ENCODE results near the gene UBASH3B. TPM values are rescaled to one million over a fixed set of nuclear protein-coding genes. Genes with fewer than 3 reads are reported as not detected.
"Not testable (repeated sequence)": the region's sequence is repeated elsewhere in the genome, so short reads cannot be mapped to it uniquely, and the experiment has no call there.

UBASH3B gene
- total RNA-seq, 1 donor from 2014 or later, result 64.6 TPM

DNA sequence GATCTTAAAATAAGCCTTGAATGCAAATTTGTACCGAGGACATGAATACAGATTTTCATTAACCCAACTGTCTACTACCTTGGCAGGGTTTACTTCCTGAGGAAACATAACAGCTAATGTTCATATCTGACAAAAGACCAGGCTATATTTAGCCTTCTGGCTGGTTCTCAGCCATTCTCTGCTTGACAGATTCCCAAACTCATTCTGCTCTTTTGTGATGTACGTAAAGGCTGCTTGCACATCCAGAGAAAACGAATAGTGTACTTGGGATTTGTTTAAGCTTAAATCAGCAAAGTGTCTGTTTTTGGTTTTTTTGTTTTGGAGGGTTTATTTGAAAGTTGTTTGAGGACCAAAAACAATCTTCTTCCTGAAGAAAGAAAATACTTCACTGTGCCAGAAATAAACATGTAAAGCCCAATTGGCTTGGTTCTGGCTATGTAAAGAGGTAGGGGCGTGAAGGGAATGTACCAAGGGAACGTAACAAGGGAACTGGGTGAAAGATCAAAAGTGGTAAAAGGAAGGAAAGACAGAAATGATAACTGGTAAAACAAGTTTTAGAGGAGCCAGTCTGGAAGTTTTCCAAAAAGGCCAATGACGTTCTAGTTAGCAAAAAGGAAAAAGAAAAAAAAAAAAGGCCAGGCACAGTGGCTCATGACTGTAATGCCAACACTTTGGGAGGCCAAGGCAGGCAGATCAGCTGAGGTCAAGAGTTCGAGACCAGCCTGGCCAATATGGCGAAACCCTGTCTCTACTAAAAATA lies 161.4 kb downstream of the UBASH3B start:
- TF ChIP-seq, protein P1, sequence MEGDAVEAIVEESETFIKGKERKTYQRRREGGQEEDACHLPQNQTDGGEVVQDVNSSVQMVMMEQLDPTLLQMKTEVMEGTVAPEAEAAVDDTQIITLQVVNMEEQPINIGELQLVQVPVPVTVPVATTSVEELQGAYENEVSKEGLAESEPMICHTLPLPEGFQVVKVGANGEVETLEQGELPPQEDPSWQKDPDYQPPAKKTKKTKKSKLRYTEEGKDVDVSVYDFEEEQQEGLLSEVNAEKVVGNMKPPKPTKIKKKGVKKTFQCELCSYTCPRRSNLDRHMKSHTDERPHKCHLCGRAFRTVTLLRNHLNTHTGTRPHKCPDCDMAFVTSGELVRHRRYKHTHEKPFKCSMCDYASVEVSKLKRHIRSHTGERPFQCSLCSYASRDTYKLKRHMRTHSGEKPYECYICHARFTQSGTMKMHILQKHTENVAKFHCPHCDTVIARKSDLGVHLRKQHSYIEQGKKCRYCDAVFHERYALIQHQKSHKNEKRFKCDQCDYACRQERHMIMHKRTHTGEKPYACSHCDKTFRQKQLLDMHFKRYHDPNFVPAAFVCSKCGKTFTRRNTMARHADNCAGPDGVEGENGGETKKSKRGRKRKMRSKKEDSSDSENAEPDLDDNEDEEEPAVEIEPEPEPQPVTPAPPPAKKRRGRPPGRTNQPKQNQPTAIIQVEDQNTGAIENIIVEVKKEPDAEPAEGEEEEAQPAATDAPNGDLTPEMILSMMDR (conservative IDR thresholded peaks at IDR 0.05; ENCODE audit: low read depth, low read length), result no peak
- no peak overlapping the region for H3K4me3 ChIP-seq (ENCODE audit: low read depth, low read length)
- no peak for DNase-seq (ENCODE audit: low read depth)

DNA sequence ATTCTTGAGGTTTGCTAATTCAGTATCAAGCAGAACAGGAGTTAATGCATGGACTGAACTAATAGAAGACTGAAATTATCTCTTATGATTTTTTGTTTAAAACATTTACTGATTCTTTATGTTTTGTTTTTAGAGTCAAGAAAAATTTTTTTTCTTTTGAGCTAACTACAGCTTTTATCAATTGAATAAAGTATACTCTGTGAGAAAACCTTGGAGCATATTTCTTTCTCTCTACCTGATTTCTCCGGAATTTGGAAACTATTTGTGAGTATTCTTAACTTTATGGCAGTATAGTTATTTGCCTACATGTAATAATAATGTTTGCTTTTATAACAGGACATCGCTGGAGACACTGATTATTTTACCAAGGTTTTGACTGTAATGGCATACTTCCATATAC lies 164.6 kb downstream of the UBASH3B start:
- no peak for DNase-seq (ENCODE audit: low read depth)
- TF ChIP-seq, protein P1 (conservative IDR thresholded peaks at IDR 0.05; ENCODE audit: low read depth, low read length), result no peak
- no peak overlapping the region for H3K4me3 ChIP-seq (ENCODE audit: low read depth, low read length)

DNA sequence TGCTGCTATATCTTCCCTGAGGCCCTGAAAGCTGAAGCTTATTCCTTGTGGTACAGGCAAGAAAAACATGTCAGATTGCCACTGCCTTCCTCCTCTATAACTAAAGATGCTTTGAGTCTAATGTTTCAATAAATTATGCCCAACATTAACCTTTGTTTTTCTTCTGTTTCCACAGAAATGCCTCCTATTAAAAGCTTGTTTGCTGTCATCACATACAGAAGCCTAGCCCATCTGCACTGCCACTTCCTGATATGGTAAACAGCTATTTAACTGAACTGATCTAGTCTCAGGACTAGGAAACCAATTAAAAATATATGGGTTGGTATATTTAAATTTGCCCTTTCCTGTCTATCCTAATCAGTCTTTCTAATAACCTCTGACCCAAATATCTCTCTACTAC lies 165.6 kb downstream of the UBASH3B start:
- TF ChIP-seq, protein P1 (conservative IDR thresholded peaks at IDR 0.05; ENCODE audit: low read depth, low read length), result no peak
- DNase-seq (ENCODE audit: low read depth), result no peak

DNA sequence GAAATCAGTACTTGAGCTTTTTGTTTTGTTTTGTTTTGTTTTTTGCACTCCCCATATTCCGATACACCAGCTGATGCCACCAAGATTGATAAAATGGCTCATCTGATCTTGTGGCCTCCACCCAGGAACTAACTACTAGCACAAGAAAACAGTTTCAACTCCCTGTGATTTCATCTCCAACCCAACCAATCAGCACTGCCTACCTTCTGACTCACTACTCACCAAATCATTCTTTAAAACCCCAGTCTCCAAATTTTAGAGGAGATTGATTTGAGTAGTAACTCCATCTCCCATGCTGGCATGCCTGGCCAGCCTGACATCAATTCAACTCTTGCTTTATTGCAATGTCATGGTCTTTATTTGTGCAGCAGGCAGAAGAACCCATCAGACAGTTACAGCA lies 166.7 kb downstream of the UBASH3B start:
- TF ChIP-seq, protein P1 (conservative IDR thresholded peaks at IDR 0.05; ENCODE audit: low read depth, low read length), result no peak
- no peak overlapping the region for H3K4me3 ChIP-seq (ENCODE audit: low read depth, low read length)
- DNase-seq (ENCODE audit: low read depth), result no peak

More for the DNA sequence above, 165.6 kb downstream of the UBASH3B start:
- H3K4me3 ChIP-seq (ENCODE audit: low read depth, low read length), result no peak overlapping the region

DNA sequence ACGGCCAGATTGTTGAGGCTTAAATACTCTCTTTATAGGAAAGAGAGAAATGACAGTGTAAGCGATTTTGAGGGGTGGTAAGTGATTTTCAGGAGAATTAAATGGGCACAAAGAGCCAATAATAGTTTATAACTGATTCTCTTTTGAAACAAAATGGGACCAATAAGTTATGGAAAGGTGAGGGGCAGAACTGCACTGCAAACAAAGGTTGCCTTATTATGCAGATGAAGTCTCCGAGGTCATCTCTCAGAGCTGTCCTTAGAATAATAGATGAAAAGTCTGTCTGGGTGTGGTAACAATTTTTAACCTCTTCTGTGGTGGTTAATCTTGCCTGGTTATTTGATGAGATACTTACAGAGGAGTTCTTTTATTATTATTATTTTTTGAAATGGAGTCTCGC lies 168.0 kb downstream of the UBASH3B start:
- no peak overlapping the region for H3K4me3 ChIP-seq (ENCODE audit: low read depth, low read length)
- TF ChIP-seq, protein P1 (conservative IDR thresholded peaks at IDR 0.05; ENCODE audit: low read depth, low read length), result no peak
- no peak for DNase-seq (ENCODE audit: low read depth)

DNA sequence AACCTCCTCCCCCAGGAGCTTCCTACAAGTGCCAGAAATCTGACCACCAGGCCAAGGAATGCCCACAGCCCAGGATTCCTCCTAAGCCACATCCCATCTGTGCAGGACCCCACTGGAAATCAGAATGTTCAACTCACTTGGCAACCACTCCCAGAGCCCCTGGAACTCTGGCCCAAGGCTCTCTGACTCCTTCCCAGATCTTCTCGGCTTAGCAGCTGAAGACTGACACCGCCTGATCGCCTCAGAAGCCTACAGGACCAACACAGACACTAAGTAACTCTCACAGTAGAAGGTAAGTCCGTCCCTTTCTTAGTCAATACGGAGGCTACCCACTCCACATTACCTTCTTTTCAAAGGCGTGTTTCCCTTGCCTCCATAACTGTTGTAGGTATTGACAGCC lies 173.8 kb downstream of the UBASH3B start:
- DNase-seq (ENCODE audit: low read depth); H3K4me3 ChIP-seq (ENCODE audit: low read depth, low read length): not testable (repeated sequence)

DNA sequence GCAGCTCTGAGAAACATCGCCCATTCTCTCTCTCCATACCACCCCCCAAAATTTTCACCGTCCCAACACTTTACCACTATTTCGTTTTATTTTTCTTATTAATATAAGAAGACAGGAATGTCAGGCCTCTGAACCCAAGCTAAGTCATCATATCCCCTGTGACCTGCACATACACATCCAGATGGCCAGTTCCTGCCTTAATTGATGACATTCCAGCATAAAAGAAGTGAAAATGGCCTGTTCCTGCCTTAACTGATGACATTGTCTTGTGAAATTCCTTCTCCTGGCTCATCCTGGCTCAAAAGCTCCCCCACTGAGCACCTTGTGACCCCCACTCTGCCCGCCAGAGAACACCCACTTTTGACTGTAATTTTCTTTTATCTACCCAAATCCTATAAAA lies 176.8 kb downstream of the UBASH3B start:
- DNase-seq (ENCODE audit: low read depth); H3K4me3 ChIP-seq (ENCODE audit: low read depth, low read length): not testable (repeated sequence)

DNA sequence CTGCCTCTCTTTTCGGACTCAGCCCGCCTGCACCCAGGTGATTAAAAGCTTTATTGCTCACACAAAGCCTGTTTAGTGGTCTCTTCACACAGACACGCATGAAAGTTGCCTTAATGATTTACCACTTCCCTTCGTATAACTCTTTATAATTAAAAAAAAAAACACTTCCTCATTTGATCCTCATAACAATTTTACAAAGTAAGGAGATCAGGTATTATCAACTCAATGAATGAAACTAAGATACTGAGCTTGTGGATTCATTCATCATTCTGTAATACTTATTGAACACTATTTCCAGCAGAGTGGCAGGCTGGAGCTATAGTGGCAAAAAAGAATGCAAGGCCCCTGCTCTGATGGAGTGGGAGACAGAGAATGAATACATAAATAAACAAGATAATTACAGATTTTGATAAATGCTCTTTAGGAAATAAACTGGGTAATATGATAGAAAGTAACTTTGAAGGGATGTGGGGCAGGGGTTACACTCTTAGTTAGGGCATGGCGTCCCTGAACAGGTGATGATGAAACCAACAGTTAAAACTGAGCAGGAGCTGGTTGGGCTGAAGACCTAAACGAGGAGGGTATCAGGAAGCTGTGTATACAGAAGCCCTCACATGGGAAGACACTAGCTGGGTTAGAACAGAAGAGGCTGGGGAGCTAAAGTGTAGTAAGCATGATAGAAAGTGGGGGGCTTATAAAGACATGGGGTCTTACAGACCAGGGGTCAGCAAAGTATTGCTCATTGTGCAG lies 177.4 kb downstream of the UBASH3B start:
- H3K4me3 ChIP-seq (ENCODE audit: low read depth, low read length), result no peak overlapping the region
- no peak for DNase-seq (ENCODE audit: low read depth)
- TF ChIP-seq, protein P1 (conservative IDR thresholded peaks at IDR 0.05; ENCODE audit: low read depth, low read length), result no peak

All from epithelial cell of proximal tubule (primary cell).